Nephron progenitor cell (in vitro differentiated cells): ENCODE results near the gene CLEC2D.
"Not testable (repeated sequence)": the region's sequence is repeated elsewhere in the genome, so short reads cannot be mapped to it uniquely, and the experiment has no call there.

Source experiments
- DNase-seq: peaks from one replicate; pipeline ENCODE4 v3.0.0; 2021
- H3K27ac Mint-ChIP-seq: 2 replicates; pipeline ENCODE4 v1.8.0; 2021; ENCODE audit warnings: mild to moderate bottlenecking, moderate library complexity, mixed read lengths
- H3K27me3 Mint-ChIP-seq: 2 replicates; pipeline ENCODE4 v1.8.0; 2021; ENCODE audit warnings: mild to moderate bottlenecking, low read depth, mixed read lengths; ENCODE audit not compliant: poor library complexity
- H3K36me3 Mint-ChIP-seq: 2 replicates; pipeline ENCODE4 v1.8.0; 2021; ENCODE audit warnings: low read depth, mixed read lengths
- H3K4me1 Mint-ChIP-seq: 2 replicates; pipeline ENCODE4 v1.8.0; 2021; ENCODE audit warnings: mixed read lengths
- H3K4me3 Mint-ChIP-seq: 2 replicates; pipeline ENCODE4 v1.8.0; 2021; ENCODE audit warnings: mild to moderate bottlenecking, moderate library complexity, mixed read lengths
- H3K9me3 Mint-ChIP-seq: 2 replicates; pipeline ENCODE4 v1.8.0; 2021; ENCODE audit warnings: mild to moderate bottlenecking, moderate library complexity, mixed read lengths
- TF ChIP-seq, protein P1 (sequence below): fragments of 200-600 bp; sonication (generic); IDR thresholded peaks from 2 replicates; pipeline ENCODE4 v1.5.0; 2021; ENCODE audit warnings: antibody characterized with exemption

The CLEC2D gene

DNA sequence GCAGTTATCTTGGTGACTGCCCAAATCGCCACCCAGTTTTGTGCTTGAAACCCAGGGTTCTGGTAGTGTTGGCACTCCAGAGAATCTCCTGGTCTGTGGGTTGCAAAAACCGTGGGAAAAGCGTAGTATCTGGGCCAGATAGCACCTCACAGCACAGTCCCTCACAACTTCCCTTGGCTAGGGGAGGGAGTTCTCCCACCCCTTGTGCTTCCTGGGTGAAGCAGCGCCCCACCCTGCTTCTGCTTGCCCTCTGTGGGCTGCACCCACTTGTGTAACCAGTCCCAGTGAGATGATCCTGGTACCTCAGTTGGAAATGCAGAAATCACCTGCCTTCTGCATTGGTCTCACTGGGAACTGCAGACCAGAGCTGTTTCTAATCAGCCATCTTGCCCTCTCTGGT, 16.4 kb downstream of the CLEC2D start:
- Mint-ChIP-seq H3K27ac (no peak overlapping the region), H3K4me3 (no peak overlapping the region), H3K9me3 (peaks cover 27% of the 10 kb centered on the region), H3K36me3 (peaks cover 81% of the 10 kb centered on the region), H3K4me1 (no peaks in the 10 kb centered on the region), H3K27me3 (peaks cover 4% of the 10 kb centered on the region)
- no peak for DNase-seq
- TF ChIP-seq, protein P1, sequence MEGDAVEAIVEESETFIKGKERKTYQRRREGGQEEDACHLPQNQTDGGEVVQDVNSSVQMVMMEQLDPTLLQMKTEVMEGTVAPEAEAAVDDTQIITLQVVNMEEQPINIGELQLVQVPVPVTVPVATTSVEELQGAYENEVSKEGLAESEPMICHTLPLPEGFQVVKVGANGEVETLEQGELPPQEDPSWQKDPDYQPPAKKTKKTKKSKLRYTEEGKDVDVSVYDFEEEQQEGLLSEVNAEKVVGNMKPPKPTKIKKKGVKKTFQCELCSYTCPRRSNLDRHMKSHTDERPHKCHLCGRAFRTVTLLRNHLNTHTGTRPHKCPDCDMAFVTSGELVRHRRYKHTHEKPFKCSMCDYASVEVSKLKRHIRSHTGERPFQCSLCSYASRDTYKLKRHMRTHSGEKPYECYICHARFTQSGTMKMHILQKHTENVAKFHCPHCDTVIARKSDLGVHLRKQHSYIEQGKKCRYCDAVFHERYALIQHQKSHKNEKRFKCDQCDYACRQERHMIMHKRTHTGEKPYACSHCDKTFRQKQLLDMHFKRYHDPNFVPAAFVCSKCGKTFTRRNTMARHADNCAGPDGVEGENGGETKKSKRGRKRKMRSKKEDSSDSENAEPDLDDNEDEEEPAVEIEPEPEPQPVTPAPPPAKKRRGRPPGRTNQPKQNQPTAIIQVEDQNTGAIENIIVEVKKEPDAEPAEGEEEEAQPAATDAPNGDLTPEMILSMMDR: no peak

- Mint-ChIP-seq H3K27me3 (peaks cover 4% of the 10 kb centered on the region), H3K36me3 (peaks cover 81% of the 10 kb centered on the region)
These were observed 17.7 kb downstream of the CLEC2D start for GRCh38 chr12:9687228-9687627.

GRCh38 chr12:9692909-9693308, 23.4 kb downstream of the CLEC2D start:
- Mint-ChIP-seq H3K4me1 (no peaks in the 10 kb centered on the region), H3K27ac (no peak overlapping the region), H3K9me3 (peaks cover 34% of the 10 kb centered on the region), H3K27me3 (no peaks in the 10 kb centered on the region), H3K4me3 (no peak overlapping the region), H3K36me3 (peaks cover 98% of the 10 kb centered on the region)
- TF ChIP-seq, protein P1: no peak
- DNase-seq: no peak

More at GRCh38 chr12:9687228-9687627, 17.7 kb downstream of the CLEC2D start:
- Mint-ChIP-seq H3K4me3 (no peak overlapping the region), H3K4me1 (no peaks in the 10 kb centered on the region), H3K9me3 (peaks cover 26% of the 10 kb centered on the region), H3K27ac (no peak overlapping the region)
- TF ChIP-seq, protein P1: no peak
- no peak for DNase-seq

- no peaks in the 10 kb centered on the region for H3K27me3 Mint-ChIP-seq
- H3K9me3 Mint-ChIP-seq: peaks cover 42% of the 10 kb centered on the region
- H3K27ac Mint-ChIP-seq: no peak overlapping the region
- no peak for DNase-seq
- TF ChIP-seq, protein P1: no peak
- H3K4me3 Mint-ChIP-seq: no peak overlapping the region
- H3K4me1 Mint-ChIP-seq: no peaks in the 10 kb centered on the region
- peaks cover 91% of the 10 kb centered on the region for H3K36me3 Mint-ChIP-seq
These were observed 24.7 kb downstream of the CLEC2D start for GRCh38 chr12:9694241-9694640.

DNA sequence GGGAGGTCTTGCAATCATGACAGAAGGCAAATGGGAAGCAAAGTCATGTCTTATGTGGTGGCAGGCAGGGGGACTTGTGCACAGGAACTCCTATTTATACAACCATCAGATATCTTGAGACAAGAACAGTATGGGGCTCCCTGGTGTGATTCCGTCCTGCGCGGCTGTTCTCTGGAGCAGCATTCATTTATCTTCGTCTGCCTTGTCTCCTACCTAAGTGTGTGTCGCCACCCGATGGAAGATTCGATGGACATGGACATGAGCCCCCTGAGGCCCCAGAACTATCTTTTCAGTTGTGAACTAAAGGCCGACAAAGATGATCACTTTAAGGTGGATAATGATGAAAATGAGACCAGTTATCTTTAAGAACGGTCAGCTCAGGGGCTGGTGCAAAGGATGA, 25.6 kb downstream of the CLEC2D start:
- H3K27ac Mint-ChIP-seq, H3K27me3 Mint-ChIP-seq, H3K4me1 Mint-ChIP-seq, DNase-seq, H3K4me3 Mint-ChIP-seq: not testable (repeated sequence)
- H3K9me3 Mint-ChIP-seq: peaks cover 41% of the 10 kb centered on the region
- H3K36me3 Mint-ChIP-seq: peaks cover 82% of the 10 kb centered on the region

- Mint-ChIP-seq H3K9me3 (peaks cover 41% of the 10 kb centered on the region), H3K36me3 (peaks cover 78% of the 10 kb centered on the region)
- H3K27me3 Mint-ChIP-seq, DNase-seq, H3K4me3 Mint-ChIP-seq, H3K27ac Mint-ChIP-seq, H3K4me1 Mint-ChIP-seq: not testable (repeated sequence)
These were observed 26.1 kb downstream of the CLEC2D start for GRCh38 chr12:9695661-9696060.

DNA sequence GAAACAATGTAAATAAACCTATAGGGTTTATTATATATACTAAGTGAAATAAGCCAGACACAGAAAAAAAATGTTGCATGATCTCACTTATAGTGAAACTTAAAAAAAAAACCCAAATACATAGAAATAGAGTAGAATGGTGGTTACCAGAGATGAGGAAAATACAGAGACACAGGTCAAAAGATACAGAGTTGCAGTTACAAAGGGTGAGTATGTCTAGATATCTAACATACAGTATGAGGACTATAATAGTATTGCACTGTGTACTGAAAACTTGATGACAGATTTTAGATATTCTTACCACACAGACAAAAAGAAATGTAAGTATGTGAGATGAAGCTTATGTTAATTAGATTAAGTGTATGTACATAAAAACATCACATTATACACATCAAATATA, 28.1 kb downstream of the CLEC2D start:
- Mint-ChIP-seq H3K4me3 (no peak overlapping the region), H3K27ac (no peak overlapping the region), H3K4me1 (no peaks in the 10 kb centered on the region), H3K27me3 (peaks cover 5% of the 10 kb centered on the region), H3K9me3 (peaks cover 52% of the 10 kb centered on the region), H3K36me3 (peaks cover 60% of the 10 kb centered on the region)
- TF ChIP-seq, protein P1: no peak
- DNase-seq: no peak
